Breast epithelium (tissue), 4 donors: ENCODE measurements around the gene HIPK2. TPM values are rescaled to one million over a fixed set of nuclear protein-coding genes. Genes with fewer than 3 reads are reported as not detected.

Experiments
- DNase-seq, 2 donors: peaks; one replicate each; pipeline ENCODE4 v3.0.0-alpha.2; 2019; ENCODE audit warnings: low spot score in 2 of 2
- H3K27ac ChIP-seq, 2 donors: fragments of 200-600 bp; sonication (generic) in 1 of 2; one replicate each; pipeline ENCODE4 v1.5.1; 2016 to 2019; ENCODE audit warnings: mild to moderate bottlenecking in 1 of 2
- H3K27me3 ChIP-seq, 2 donors: fragments of 200-600 bp; sonication (generic) in 1 of 2; one replicate each; pipeline versions ENCODE4 v1.5.1 to v1.6.0; 2017 to 2019; ENCODE audit warnings: control low read depth in 1 of 2, mild to moderate bottlenecking in 1 of 2
- H3K36me3 ChIP-seq: fragments of 200-600 bp; one replicate; pipeline ENCODE4 v1.5.1; 2019
- H3K4me1 ChIP-seq, 2 donors: fragments of 200-600 bp; sonication (generic); one replicate each; pipeline ENCODE4 v1.5.1; 2016 to 2019; ENCODE audit warnings: control low read depth in 1 of 2
- H3K4me3 ChIP-seq, 3 donors: fragments of 200-600 bp; sonication (generic); 1 replicate in 2 of 3; 2 replicates in 1 of 3; pipeline ENCODE4 v1.5.1; 2016 to 2019; ENCODE audit warnings: mild to moderate bottlenecking in 3 of 3, moderate library complexity in 2 of 3
- H3K9me3 ChIP-seq, 2 donors: fragments of 200-600 bp; sonication (generic) in 1 of 2; one replicate each; pipeline ENCODE4 v1.5.1; 2016 to 2019; ENCODE audit warnings: control low read depth in 1 of 2
- CTCF ChIP-seq, 3 donors: fragments of 450-650 bp; IDR thresholded peaks; one replicate each; pipeline ENCODE4 v1.5.1; 2016 to 2017; ENCODE audit warnings: antibody characterized with exemption in 3 of 3, mild to moderate bottlenecking in 3 of 3, moderate library complexity in 3 of 3
- POLR2A ChIP-seq: fragments of 450-650 bp; IDR thresholded peaks from one replicate; pipeline ENCODE4 v1.6.1; 2016; ENCODE audit warnings: antibody characterized with exemption, mild to moderate bottlenecking, moderate library complexity
- POLR2AphosphoS5 ChIP-seq, 3 donors: sonication (generic); formaldehyde crosslinking; IDR thresholded peaks; one replicate each; pipeline ENCODE4 v1.6.1; 2017; ENCODE audit warnings: antibody characterized with exemption in 3 of 3
- intact Hi-C: fragments of 100-400 bp; cut with DNase I; formaldehyde crosslinking; loops from one replicate; pipeline ENCODE4 v1.15.1; 2023; ENCODE audit warnings: low total_unique reads
- total RNA-seq, 3 donors: library from RNA; depleted of rRNA; stranded (reverse); fragments of >200 nt; gene quantifications; one replicate each; pipeline ENCODE4 v1.1.0, GENCODE V29; 2016

The HIPK2 gene
- total RNA-seq, 3 donors from 2014 or later: 26.4 to 31.8 (median 31.1) TPM

- no peaks in the 10 kb centered on the region for H3K9me3 ChIP-seq
- H3K36me3 ChIP-seq: no peaks in the 10 kb centered on the region
- no peak overlapping the region for H3K27ac ChIP-seq
- no peaks in the 10 kb centered on the region for H3K27me3 ChIP-seq
- no peak for TF ChIP-seq POLR2A
- TF ChIP-seq CTCF (IDR thresholded peaks at IDR 0.05): no peak
- TF ChIP-seq POLR2AphosphoS5 (IDR thresholded peaks at IDR 0.05): no peak
- no peaks in the 10 kb centered on the region for H3K4me1 ChIP-seq
- no peak for DNase-seq
- H3K4me3 ChIP-seq: no peak overlapping the region
- intact Hi-C loops: no loop called here
Measured at GRCh38 chr7:139697056-139697455, 80.7 kb downstream of the HIPK2 start.

GRCh38 chr7:139696552-139696951 lies 81.2 kb downstream of the HIPK2 start:
- H3K4me1 ChIP-seq: peaks cover 0 to under 1% of the 10 kb centered on the region in 2 donors
- intact Hi-C loops: no loop called here
- no peak for TF ChIP-seq POLR2A
- TF ChIP-seq CTCF (IDR thresholded peaks at IDR 0.05): no peak
- TF ChIP-seq POLR2AphosphoS5 (IDR thresholded peaks at IDR 0.05): no peak
- no peak overlapping the region for H3K4me3 ChIP-seq
- no peaks in the 10 kb centered on the region for H3K36me3 ChIP-seq
- H3K27me3 ChIP-seq: no peaks in the 10 kb centered on the region
- no peak overlapping the region for H3K27ac ChIP-seq
- no peak for DNase-seq
- H3K9me3 ChIP-seq: no peaks in the 10 kb centered on the region

GRCh38 chr7:139695588-139695987 lies 82.2 kb downstream of the HIPK2 start:
- intact Hi-C loops: no loop called here
- Histone ChIP-seq H3K4me3 (no peak overlapping the region), H3K36me3 (no peaks in the 10 kb centered on the region), H3K4me1 (peaks cover 0 to 4% of the 10 kb centered on the region in 2 donors), H3K27ac (peak overlapping the region in 1 of 2 donors; percentile 17), H3K9me3 (no peaks in the 10 kb centered on the region), H3K27me3 (no peaks in the 10 kb centered on the region)
- TF ChIP-seq CTCF (IDR thresholded peaks at IDR 0.05) (no peak), POLR2A (no peak), POLR2AphosphoS5 (IDR thresholded peaks at IDR 0.05) (no peak)
- no peak for DNase-seq

GRCh38 chr7:139695051-139695450 lies 82.7 kb downstream of the HIPK2 start:
- intact Hi-C loops: no loop called here
- DNase-seq: no peak
- Histone ChIP-seq H3K27me3 (no peaks in the 10 kb centered on the region), H3K4me3 (no peak overlapping the region), H3K4me1 (peaks cover 0 to 4% of the 10 kb centered on the region in 2 donors), H3K36me3 (no peaks in the 10 kb centered on the region), H3K27ac (peak overlapping the region in 1 of 2 donors; percentile 28), H3K9me3 (no peaks in the 10 kb centered on the region)
- no peak for TF ChIP-seq POLR2AphosphoS5 (IDR thresholded peaks at IDR 0.05)
- no peak for TF ChIP-seq POLR2A
- no peak for TF ChIP-seq CTCF (IDR thresholded peaks at IDR 0.05)

- no peaks in the 10 kb centered on the region for H3K36me3 ChIP-seq
- peaks cover 0 to 4% of the 10 kb centered on the region in 2 donors for H3K4me1 ChIP-seq
- no peaks in the 10 kb centered on the region for H3K27me3 ChIP-seq
- no peak for DNase-seq
- H3K27ac ChIP-seq: no peak overlapping the region
- TF ChIP-seq CTCF (IDR thresholded peaks at IDR 0.05) (no peak), POLR2AphosphoS5 (IDR thresholded peaks at IDR 0.05) (no peak), POLR2A (no peak)
- intact Hi-C loops: no loop called here
- H3K4me3 ChIP-seq: no peak overlapping the region
- no peaks in the 10 kb centered on the region for H3K9me3 ChIP-seq
Measured at GRCh38 chr7:139694389-139694676, 83.5 kb downstream of the HIPK2 start.
